GM12892 (cell line): ENCODE results near the gene EPHA6.

Experiments used
- DNase-seq: peaks from one replicate; pipeline ENCODE4 v3.0.0; 2011; ENCODE audit not compliant: insufficient read length
- FAIRE-seq: peaks from 2 replicates; lab custom pipeline; 2011; peaks lifted over from hg19 to GRCh38; lab: Jason Lieb, UNC
- POLR2A ChIP-seq: IDR thresholded peaks from 2 replicates; pipeline ENCODE4 v1.6.1; 2011; ENCODE audit warnings: low read depth, low read length, control low read depth
- POLR2AphosphoS5 ChIP-seq: IDR thresholded peaks from 2 replicates; pipeline ENCODE4 v1.6.1; 2011; ENCODE audit warnings: low read depth, low read length, control low read depth
- TAF1 ChIP-seq: IDR thresholded peaks from 2 replicates; pipeline ENCODE4 v1.6.1; 2011; ENCODE audit warnings: low read depth, mild to moderate bottlenecking, control low read depth, low read length, borderline replicate concordance

The EPHA6 gene

GRCh38 chr3:97680210-97680609 lies 865.8 kb downstream of the EPHA6 start:
- FAIRE-seq (no peak), DNase-seq (no peak)
- TF ChIP-seq POLR2A, result no peak
- no peak for TF ChIP-seq POLR2AphosphoS5
- TF ChIP-seq TAF1, result no peak

- FAIRE-seq (no peak), DNase-seq (no peak)
- TF ChIP-seq POLR2AphosphoS5 (no peak), TAF1 (no peak), POLR2A (no peak)
These were observed 866.3 kb downstream of the EPHA6 start for GRCh38 chr3:97680696-97681095.

GRCh38 chr3:97684490-97684889 lies 870.1 kb downstream of the EPHA6 start:
- no peak for FAIRE-seq
- DNase-seq, result no peak
- no peak for TF ChIP-seq TAF1

- FAIRE-seq (no peak), DNase-seq (no peak)
- no peak for TF ChIP-seq TAF1
- TF ChIP-seq POLR2A, result no peak
- no peak for TF ChIP-seq POLR2AphosphoS5
These were observed 871.9 kb downstream of the EPHA6 start for GRCh38 chr3:97686258-97686657.

GRCh38 chr3:97687734-97688133 lies 873.3 kb downstream of the EPHA6 start:
- FAIRE-seq (no peak), DNase-seq (no peak)
- TF ChIP-seq POLR2A (no peak), TAF1 (no peak), POLR2AphosphoS5 (no peak)

GRCh38 chr3:97689111-97689510 lies 874.7 kb downstream of the EPHA6 start:
- DNase-seq (no peak), FAIRE-seq (no peak)
- no peak for TF ChIP-seq TAF1
- no peak for TF ChIP-seq POLR2A
- no peak for TF ChIP-seq POLR2AphosphoS5

GRCh38 chr3:97689962-97690361 lies 875.6 kb downstream of the EPHA6 start:
- no peak for DNase-seq
- FAIRE-seq, result no peak
- TF ChIP-seq POLR2A, result no peak
- TF ChIP-seq TAF1, result no peak
- TF ChIP-seq POLR2AphosphoS5, result no peak

- DNase-seq, result no peak
- no peak for TF ChIP-seq POLR2A
- no peak for TF ChIP-seq POLR2AphosphoS5
- no peak for TF ChIP-seq TAF1
- FAIRE-seq, result no peak
These were observed 877.0 kb downstream of the EPHA6 start for GRCh38 chr3:97691354-97691753.

GRCh38 chr3:97692389-97692788 lies 878.0 kb downstream of the EPHA6 start:
- TF ChIP-seq TAF1 (no peak), POLR2A (no peak), POLR2AphosphoS5 (no peak)
- DNase-seq (no peak), FAIRE-seq (no peak)

GRCh38 chr3:97692831-97693230 lies 878.4 kb downstream of the EPHA6 start:
- DNase-seq (no peak), FAIRE-seq (no peak)
- TF ChIP-seq POLR2A, result no peak
- TF ChIP-seq TAF1, result no peak
- TF ChIP-seq POLR2AphosphoS5, result no peak

GRCh38 chr3:97694876-97695275 lies 880.5 kb downstream of the EPHA6 start:
- FAIRE-seq (no peak), DNase-seq (no peak)
- TF ChIP-seq POLR2AphosphoS5 (no peak), POLR2A (no peak), TAF1 (no peak)

GRCh38 chr3:97698691-97699090 lies 884.3 kb downstream of the EPHA6 start:
- FAIRE-seq (no peak), DNase-seq (no peak)
- TF ChIP-seq POLR2A (no peak), POLR2AphosphoS5 (no peak), TAF1 (no peak)

- DNase-seq, result no peak
- no peak for FAIRE-seq
- no peak for TF ChIP-seq TAF1
- TF ChIP-seq POLR2A, result no peak
- TF ChIP-seq POLR2AphosphoS5, result no peak
These were observed 885.5 kb downstream of the EPHA6 start for GRCh38 chr3:97699889-97700288.
